PC-3 (cell line): ENCODE data around the gene VPS13A.

Source experiments
- CTCF ChIP-seq: fragments of 300-600 bp; sonication (generic); conservative IDR thresholded peaks from 2 replicates; pipeline ENCODE4 v1.5.1; 2017; ENCODE audit warnings: antibody characterized with exemption, low read depth, mild to moderate bottlenecking, low read length
- EZH2 ChIP-seq: fragments of 300-600 bp; sonication (generic); IDR thresholded peaks from one replicate; pipeline ENCODE4 v1.6.1; 2017; ENCODE audit warnings: antibody characterized with exemption, mild to moderate bottlenecking, low read length; ENCODE audit not compliant: unreplicated experiment
- EZH2phosphoT487 ChIP-seq: fragments of 300-600 bp; sonication (generic); IDR thresholded peaks from 2 replicates; pipeline ENCODE4 v1.6.1; 2018; ENCODE audit warnings: mild to moderate bottlenecking, antibody characterized with exemption, low read length, borderline replicate concordance

GRCh38 chr9:77391834-77392233 lies 214.5 kb downstream of the VPS13A start:
- TF ChIP-seq CTCF (no peak), EZH2 (no peak), EZH2phosphoT487 (no peak)
